CD4-positive, alpha-beta T cell (primary cell): ENCODE data around the gene GLRX. TPM values are rescaled to one million over a fixed set of nuclear protein-coding genes. Genes with fewer than 3 reads are reported as not detected.

Experiments
- ATAC-seq: fragments of 200-7000 bp; cut with Tn5 transposase; one replicate; pipeline ENCODE4 v1.10.0; 2022; ENCODE audit warnings: mild to moderate bottlenecking; ENCODE audit not compliant: poor library complexity
- CTCF ChIA-PET: fragments of 350-600 bp; sonication (Branson Sonifier 250); formaldehyde crosslinking; loops from one replicate; lab custom pipeline; 2021; ENCODE audit warnings: antibody characterized with exemption, inconsistent platforms; lab: Charles Lee
- POLR2A ChIA-PET: fragments of 350-600 bp; sonication (Branson Sonifier 250); formaldehyde crosslinking; loops from one replicate; lab custom pipeline; 2021; ENCODE audit warnings: antibody characterized with exemption, inconsistent platforms; lab: Charles Lee
- DNase-seq, 14 experiments: peaks; one replicate each; pipeline ENCODE4 v3.0.0-alpha.2; 2013 to 2020; ENCODE audit warnings: mixed read lengths in 2 of 14
- H3K27ac ChIP-seq, 2 donors: one replicate each; pipeline versions ENCODE4 v1.5.1 to v1.7.0; 2013; ENCODE audit warnings: low read length in 2 of 2, low read depth in 1 of 2, mild to moderate bottlenecking in 1 of 2
- H3K27me3 ChIP-seq, 2 experiments: 1 replicate in 1 of 2; 2 replicates in 1 of 2; pipeline versions ENCODE4 v1.6.1 to v1.7.0; 2013; ENCODE audit warnings: low read length in 2 of 2, control low read depth in 1 of 2, mild to moderate bottlenecking in 1 of 2, moderate library complexity in 1 of 2; ENCODE audit not compliant: insufficient read depth in 2 of 2, control insufficient read depth in 1 of 2
- H3K36me3 ChIP-seq: one replicate; pipeline ENCODE4 v1.6.1; 2013; ENCODE audit warnings: low read length, control low read depth; ENCODE audit not compliant: insufficient read depth
- H3K4me1 ChIP-seq: one replicate; pipeline ENCODE4 v1.6.1; 2013; ENCODE audit warnings: low read length, control low read depth; ENCODE audit not compliant: insufficient read depth
- H3K4me3 ChIP-seq: one replicate; pipeline ENCODE4 v1.5.1; 2013; ENCODE audit warnings: mild to moderate bottlenecking, low read length, moderate library complexity
- H3K9me3 ChIP-seq, 2 experiments: 1 replicate in 1 of 2; 2 replicates in 1 of 2; pipeline versions ENCODE4 v1.6.1 to v1.7.0; 2013; ENCODE audit warnings: low read length in 2 of 2, mild to moderate bottlenecking in 2 of 2, control low read depth in 1 of 2, moderate library complexity in 1 of 2; ENCODE audit not compliant: control insufficient read depth in 1 of 2, insufficient read depth in 1 of 2
- H3K27ac Mint-ChIP-seq: one replicate; pipeline ENCODE4 v1.8.0; 2020; ENCODE audit warnings: mixed read lengths
- H3K27me3 Mint-ChIP-seq: one replicate; pipeline ENCODE4 v1.8.0; 2021; ENCODE audit warnings: mixed read lengths
- H3K36me3 Mint-ChIP-seq: one replicate; pipeline ENCODE4 v1.8.0; 2021; ENCODE audit warnings: low read depth, mixed read lengths
- H3K4me1 Mint-ChIP-seq: one replicate; pipeline ENCODE4 v1.8.0; 2021; ENCODE audit warnings: low read depth, mixed read lengths
- H3K4me3 Mint-ChIP-seq: one replicate; pipeline ENCODE4 v1.8.0; 2020; ENCODE audit warnings: mild to moderate bottlenecking, mixed read lengths
- H3K9me3 Mint-ChIP-seq: one replicate; pipeline ENCODE4 v1.8.0; 2020; ENCODE audit warnings: mixed read lengths
- CTCF ChIP-seq: fragments of 200-600 bp; IDR thresholded peaks from one replicate; pipeline ENCODE4 v1.8.0; 2022; ENCODE audit warnings: antibody characterized with exemption, mild to moderate bottlenecking
- intact Hi-C, 2 experiments: fragments of 100-400 bp; cut with DNase I in 1 of 2; cut with micrococcal nuclease in 1 of 2; formaldehyde crosslinking; loops; one replicate each; pipeline versions ENCODE4 v1.15.1 to v1.9.0; 2023 to 2025; cut with DNase I, micrococcal nuclease
- total RNA-seq, 174 experiments: library from RNA in 2 of 174; stranded (reverse) in 2 of 174; gene quantifications; one replicate each; pipeline ENCODE4 v1.2.3 and lab custom pipeline; 2021 to 2026

GLRX gene
- total RNA-seq, 2 experiments from 2014 or later: 16.9 to 18.7 TPM

- no peak for TF ChIP-seq CTCF
- Histone ChIP-seq H3K9me3 (no peaks in the 10 kb centered on the region), H3K27me3 (no peaks in the 10 kb centered on the region), H3K4me3 (no peak overlapping the region), H3K27ac (no peak overlapping the region), H3K36me3 (no peaks in the 10 kb centered on the region), H3K4me1 (peaks cover 27% of the 10 kb centered on the region)
- Mint-ChIP-seq H3K27ac (no peak overlapping the region), H3K27me3 (no peaks in the 10 kb centered on the region), H3K4me1 (peaks cover 28% of the 10 kb centered on the region), H3K4me3 (no peak overlapping the region), H3K9me3 (no peaks in the 10 kb centered on the region), H3K36me3 (no peaks in the 10 kb centered on the region)
- ATAC-seq (no peak), DNase-seq (no peak)
- ChIA-PET CTCF (interaction anchor here (0.7 to 1.0 kb wide), 2 partner anchors 16 kb away, joined by 3 to 4 read pairs; no protein-coding TSS in a partner anchor), POLR2A (interaction anchor here (1.0 to 2.1 kb wide), 3 partner anchors 32 to 195 kb away, joined by 3 to 9 read pairs (median 7); partner anchors contain the start of gene RFESD)
- intact Hi-C loops: loop anchor here (2.0 to 10.0 kb wide), 4 partner anchors 20 to 1344 kb away; partner anchors contain the start of genes ARSK (in 2 of the 2), SKIC3 (in 2 of the 2) and RIOK2 (in 1 of the 2)
Observed at GRCh38 chr5:95840956-95841705, 18.6 kb upstream of the GLRX start.

GRCh38 chr5:95839658-95840057 lies 17.1 kb upstream of the GLRX start:
- no peaks in the 10 kb centered on the region for H3K9me3 Mint-ChIP-seq
- Histone ChIP-seq H3K4me3 (no peak overlapping the region), H3K9me3 (no peaks in the 10 kb centered on the region), H3K4me1 (peaks cover 34% of the 10 kb centered on the region), H3K36me3 (no peaks in the 10 kb centered on the region), H3K27ac (no peak overlapping the region), H3K27me3 (no peaks in the 10 kb centered on the region)
- H3K27me3 Mint-ChIP-seq: no peaks in the 10 kb centered on the region
- no peaks in the 10 kb centered on the region for H3K36me3 Mint-ChIP-seq
- no peak overlapping the region for H3K4me3 Mint-ChIP-seq
- ChIA-PET CTCF (interaction anchor here (1.1 kb wide), 1 partner anchor 59 kb away, joined by 4 read pairs; no protein-coding TSS in a partner anchor), POLR2A (interaction anchor here (6.7 kb wide), 1 partner anchor 17 kb away, joined by 96 read pairs; the partner anchor contains the start of gene GLRX)
- H3K27ac Mint-ChIP-seq: no peak overlapping the region
- DNase-seq (no peak), ATAC-seq (no peak)
- intact Hi-C loops: loop anchor here (2.0 to 10.0 kb wide), 4 partner anchors 19 to 1345 kb away; partner anchors contain the start of genes ARSK (in 2 of the 2), SKIC3 (in 2 of the 2) and RIOK2 (in 1 of the 2)
- peaks cover 37% of the 10 kb centered on the region for H3K4me1 Mint-ChIP-seq
- TF ChIP-seq CTCF: no peak

GRCh38 chr5:95838556-95838955 lies 16.0 kb upstream of the GLRX start:
- CTCF ChIA-PET: interaction anchor here (1.0 to 1.1 kb wide), 2 partner anchors 57 kb away, joined by 4 read pairs; no protein-coding TSS in a partner anchor
- intact Hi-C loops: no loop called here
- no peaks in the 10 kb centered on the region for H3K36me3 ChIP-seq
- no peaks in the 10 kb centered on the region for H3K27me3 ChIP-seq
- Mint-ChIP-seq H3K4me1 (peaks cover 47% of the 10 kb centered on the region), H3K4me3 (no peak overlapping the region), H3K27me3 (no peaks in the 10 kb centered on the region), H3K9me3 (no peaks in the 10 kb centered on the region), H3K27ac (no peak overlapping the region), H3K36me3 (no peaks in the 10 kb centered on the region)
- no peak for ATAC-seq
- no peaks in the 10 kb centered on the region for H3K9me3 ChIP-seq
- H3K4me1 ChIP-seq: peaks cover 31% of the 10 kb centered on the region
- POLR2A ChIA-PET: interaction anchor here (1.2 to 6.7 kb wide), 2 partner anchors 16 to 57 kb away, joined by 5 to 96 read pairs; partner anchors contain the start of gene GLRX
- H3K4me3 ChIP-seq: no peak overlapping the region
- TF ChIP-seq CTCF: no peak
- no peak overlapping the region for H3K27ac ChIP-seq
- DNase-seq: no peak
